Urothelium cell line (cell line): ENCODE results near the gene ASS1.
"Not testable (repeated sequence)": the region's sequence is repeated elsewhere in the genome, so short reads cannot be mapped to it uniquely, and the experiment has no call there.

ENCODE experiments used
- DNase-seq: peaks from one replicate; pipeline ENCODE4 v3.0.0; 2011; ENCODE audit warnings: low spot score, mixed read lengths
- FAIRE-seq: peaks from 2 replicates; lab custom pipeline; 2011; peaks lifted over from hg19 to GRCh38; lab: Jason Lieb, UNC

ASS1 gene

DNA sequence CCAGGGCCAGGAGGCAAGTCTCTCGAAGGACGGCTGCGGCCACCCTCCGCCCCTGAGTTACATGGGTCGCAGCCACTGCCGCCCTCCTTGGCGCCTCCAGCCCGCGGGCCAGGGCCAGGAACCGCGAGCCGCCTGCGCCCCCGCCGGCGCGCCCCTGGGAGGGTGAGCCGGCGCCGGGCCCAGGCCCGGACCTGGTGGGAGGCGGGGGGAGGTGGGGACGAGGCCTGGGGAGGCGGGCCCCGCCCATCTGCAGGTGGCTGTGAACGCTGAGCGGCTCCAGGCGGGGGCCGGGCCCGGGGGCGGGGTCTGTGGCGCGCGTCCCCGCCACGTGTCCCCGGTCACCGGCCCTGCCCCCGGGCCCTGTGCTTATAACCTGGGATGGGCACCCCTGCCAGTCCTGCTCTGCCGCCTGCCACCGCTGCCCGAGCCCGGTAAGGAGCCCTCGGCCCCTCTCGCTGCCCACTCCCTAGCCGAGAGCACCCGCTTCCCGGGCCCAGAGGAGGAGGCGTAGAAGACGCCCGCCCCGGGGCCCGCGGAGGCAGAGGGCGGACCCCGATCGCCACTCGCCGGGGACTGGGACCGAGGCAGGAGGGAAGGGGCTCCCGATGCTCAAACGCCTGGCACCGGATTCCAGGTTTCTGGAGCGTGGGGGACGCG lies at the start of gene ASS1:
TSS of gene ASS1 (plus strand) at position 397 of the 657 bp plus-strand sequence. CDS start 7,268 bp downstream, outside the sequence.
- DNase-seq (peak; percentile 92), FAIRE-seq (no peak)

DNA sequence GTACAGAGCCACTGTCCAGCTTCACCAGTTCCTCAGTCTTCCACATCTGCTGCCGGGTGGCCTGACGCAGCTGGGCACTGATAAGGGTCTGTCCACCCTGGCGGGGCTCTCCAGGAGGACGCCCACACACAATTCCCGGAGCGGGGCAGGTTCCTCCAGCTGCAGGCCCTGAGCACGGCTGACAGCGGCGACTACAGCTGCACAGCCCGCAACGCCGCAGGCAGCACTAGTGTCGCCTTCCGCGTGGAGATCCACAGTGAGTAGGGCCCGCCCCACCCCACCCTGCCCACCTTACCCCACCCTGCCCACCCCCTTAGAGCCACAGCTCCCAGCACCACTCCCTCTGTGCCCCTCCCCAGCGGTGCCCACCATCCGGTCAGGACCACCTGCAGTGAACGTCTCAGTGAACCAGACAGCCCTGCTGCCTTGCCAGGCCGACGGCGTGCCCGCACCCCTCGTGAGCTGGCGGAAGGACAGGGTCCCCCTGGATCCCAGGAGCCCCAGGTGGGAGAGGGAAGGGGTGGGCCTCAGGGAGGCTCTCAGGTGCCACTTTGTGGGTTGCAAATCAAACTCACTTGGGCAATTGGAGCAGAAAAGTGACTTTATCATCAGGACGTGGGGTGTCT lies 48.8 kb upstream of the ASS1 start:
- DNase-seq (no peak), FAIRE-seq (no peak)

GRCh38 chr9:130396581-130396980 lies 48.2 kb upstream of the ASS1 start:
- DNase-seq (no peak), FAIRE-seq (no peak)

DNA sequence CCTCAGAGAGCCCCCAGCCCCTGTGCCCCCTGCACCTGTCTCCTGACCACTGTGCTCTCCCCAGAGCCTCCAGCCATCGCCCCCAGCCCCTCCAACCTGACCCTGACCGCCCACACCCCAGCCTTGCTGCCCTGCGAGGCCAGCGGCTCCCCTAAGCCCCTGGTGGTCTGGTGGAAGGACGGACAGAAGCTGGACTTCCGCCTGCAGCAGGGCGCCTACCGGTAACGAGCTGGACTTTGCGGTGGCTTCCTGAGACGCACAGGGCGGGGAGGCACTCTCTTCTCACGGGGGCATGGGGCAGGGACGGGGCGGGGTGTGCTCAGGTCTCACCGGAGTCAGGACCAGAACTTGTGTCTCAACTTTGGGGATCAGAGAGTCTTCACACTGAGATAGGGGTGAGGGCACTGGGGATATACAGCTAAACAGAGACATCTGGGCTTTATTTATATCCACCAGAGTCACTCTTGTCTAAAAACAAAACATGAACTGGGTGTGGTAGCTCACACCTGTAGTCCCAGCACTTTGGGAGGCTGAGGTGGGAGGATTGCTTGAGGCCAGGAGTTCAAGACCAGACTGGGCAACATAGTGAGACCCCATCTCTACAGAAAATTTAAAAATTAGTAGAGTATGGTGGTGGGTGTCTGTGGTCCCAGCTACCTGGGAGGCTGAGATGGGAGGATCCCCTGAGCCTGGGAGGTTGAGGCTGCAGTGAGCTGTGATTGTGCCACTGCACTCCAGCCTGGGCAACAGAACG lies 46.1 kb upstream of the ASS1 start:
- DNase-seq (no peak), FAIRE-seq (no peak)

GRCh38 chr9:130399768-130400167 lies 45.0 kb upstream of the ASS1 start:
- DNase-seq: no peak
- no peak for FAIRE-seq

DNA sequence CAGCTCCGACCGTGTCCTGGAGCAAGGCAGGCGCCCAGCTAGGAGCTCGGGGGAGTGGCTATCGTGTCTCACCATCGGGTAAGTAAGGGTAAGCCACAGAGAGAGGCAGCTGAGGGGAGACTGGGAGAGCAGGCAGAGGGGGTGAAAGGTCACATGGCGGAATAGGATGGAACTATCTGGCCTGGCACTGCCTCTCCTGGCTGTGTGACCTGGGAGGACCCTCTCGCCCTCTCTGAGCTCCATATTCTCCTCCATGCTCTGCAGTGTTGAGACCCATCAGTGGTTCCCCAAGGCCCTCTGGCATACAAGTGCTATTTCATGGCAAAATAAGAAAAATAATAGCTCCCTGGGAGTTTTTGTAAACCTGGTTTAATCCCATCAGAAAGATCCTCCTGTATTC lies 43.9 kb upstream of the ASS1 start:
- DNase-seq (no peak), FAIRE-seq (no peak)

DNA sequence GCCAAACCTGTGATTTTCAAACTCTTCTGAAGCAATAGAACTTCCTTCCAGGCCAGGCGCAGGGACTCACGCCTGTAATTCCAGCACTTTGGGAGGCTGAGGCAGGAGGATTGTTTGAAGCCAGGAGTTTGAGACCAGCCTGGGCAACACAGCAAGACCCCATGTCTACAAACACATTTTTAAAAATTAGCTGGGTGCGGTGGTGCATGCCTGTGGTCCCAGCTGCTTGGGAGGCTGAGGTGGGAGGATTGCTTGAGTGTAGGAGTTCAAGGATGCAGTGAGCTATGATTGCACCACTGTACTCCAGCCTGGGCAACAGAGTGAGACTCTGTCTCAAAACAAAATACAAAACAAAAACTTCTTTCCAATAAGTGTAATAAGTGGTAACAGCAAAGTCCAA lies 43.0 kb upstream of the ASS1 start:
- DNase-seq, FAIRE-seq: not testable (repeated sequence)

- DNase-seq: no peak
Measured at GRCh38 chr9:130402243-130402642, 42.5 kb upstream of the ASS1 start.

GRCh38 chr9:130402645-130403440 lies 41.9 kb upstream of the ASS1 start:
- FAIRE-seq: no peak
- DNase-seq: no peak

More at GRCh38 chr9:130402243-130402642, 42.5 kb upstream of the ASS1 start:
- no peak for FAIRE-seq

DNA sequence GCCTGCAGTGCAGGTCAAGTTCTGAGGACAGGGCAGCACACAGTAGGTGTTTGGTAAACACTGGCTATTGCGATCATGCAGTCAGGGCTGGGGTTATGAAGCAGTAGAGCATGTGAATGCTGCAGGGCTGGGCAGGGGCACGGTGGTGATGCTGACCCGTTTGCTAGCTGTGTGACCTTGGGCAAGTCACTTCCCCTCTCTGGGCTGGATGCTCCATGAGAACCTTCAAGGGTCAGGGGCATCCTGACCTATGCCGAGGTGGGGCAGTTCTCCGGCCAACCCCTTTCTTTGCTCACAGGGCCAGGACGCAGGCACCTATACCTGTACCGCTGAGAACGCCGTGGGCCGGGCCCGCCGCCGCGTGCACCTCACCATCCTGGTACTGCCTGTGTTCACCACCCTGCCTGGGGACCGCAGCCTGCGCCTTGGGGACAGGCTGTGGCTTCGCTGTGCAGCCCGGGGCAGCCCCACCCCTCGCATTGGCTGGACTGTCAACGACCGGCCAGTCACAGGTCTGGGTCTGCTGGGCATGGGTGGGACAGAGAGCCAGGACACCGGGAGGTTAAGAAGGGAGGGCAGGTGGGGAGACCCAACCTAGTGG lies 39.0 kb upstream of the ASS1 start:
- no peak for FAIRE-seq

DNA sequence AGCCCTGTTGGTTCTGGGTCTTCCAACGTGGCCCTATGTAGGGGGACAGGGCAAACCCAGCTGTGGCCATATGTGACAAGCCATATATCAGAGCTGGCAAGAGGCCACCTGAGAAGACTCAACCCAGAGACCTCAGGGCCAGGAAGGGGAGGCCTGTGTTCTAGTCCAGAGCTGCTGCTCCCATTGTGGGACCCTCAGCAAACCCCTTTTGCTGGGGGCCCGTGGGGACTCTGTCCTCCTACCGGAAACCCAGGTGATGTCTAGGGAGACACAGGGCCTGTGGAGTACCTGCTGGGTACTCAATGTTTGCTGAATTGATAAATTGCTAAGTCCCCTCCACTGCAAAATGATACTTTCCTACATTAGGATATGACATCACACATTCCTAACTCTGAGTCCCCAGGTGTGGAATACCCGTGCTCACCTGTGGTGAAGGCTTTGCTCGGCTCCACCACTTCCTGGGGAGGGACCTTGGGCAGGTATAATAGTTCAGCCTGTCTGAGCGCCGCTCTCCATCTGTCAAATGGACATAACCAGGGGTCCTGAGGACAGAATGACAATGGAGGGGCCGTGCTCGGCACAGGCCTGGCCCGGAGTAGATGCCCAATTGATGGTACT lies 38.4 kb upstream of the ASS1 start:
- FAIRE-seq: no peak
- no peak for DNase-seq

More for the DNA sequence above, 39.0 kb upstream of the ASS1 start:
- no peak for DNase-seq

DNA sequence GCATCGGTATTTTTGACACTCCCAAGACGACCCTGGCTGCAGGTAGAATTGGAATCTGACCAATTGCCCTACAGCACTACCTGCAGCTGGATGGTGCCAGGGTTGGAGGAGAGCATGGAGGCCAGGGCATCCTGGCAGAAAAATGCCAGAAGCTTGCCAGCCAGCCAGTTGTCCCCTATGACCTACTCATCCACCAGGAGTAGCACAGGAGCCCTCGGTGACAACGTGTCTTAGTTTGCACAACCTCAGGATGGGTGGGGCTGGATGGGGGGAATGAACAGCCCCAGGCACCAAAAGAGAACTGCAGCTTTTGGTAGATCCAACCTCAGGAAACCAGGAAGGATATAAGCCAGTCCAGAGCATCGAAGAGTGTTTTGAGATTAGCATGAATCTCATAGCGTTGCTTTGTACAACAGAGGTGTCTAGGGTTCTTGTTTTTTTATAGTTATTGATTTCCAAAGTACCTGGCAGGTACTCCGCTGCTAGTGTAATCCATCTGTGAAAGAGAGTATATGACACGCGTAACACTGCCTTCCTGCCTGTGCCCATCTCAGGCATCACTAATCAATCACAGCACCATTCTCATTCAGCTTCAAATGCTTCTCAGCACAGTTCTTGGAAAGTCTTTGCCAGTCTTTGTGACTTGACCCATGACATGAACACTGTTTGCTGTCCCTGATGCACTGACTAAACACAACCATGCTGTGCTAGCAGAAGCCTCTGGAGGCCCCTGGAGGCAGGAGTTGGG lies 36.7 kb upstream of the ASS1 start:
- FAIRE-seq (no peak), DNase-seq (no peak)

DNA sequence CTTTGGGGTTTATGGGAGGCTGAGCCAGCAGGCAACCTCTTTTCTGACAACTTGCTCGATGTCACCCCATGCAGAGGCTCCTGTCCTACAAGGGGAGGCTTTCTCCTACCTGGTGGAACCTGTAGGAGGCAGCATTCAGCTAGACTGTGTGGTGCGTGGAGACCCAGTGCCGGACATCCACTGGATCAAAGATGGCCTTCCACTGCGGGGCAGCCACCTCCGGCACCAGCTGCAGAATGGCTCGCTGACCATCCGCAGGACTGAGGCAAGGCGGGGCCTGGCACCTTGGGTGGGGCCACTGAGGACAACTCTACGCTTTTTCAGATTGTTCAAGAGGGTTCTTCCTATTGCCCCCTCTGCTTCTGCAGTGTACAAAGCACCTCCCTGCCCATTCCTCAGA lies 36.1 kb upstream of the ASS1 start:
- DNase-seq (no peak), FAIRE-seq (no peak)

DNA sequence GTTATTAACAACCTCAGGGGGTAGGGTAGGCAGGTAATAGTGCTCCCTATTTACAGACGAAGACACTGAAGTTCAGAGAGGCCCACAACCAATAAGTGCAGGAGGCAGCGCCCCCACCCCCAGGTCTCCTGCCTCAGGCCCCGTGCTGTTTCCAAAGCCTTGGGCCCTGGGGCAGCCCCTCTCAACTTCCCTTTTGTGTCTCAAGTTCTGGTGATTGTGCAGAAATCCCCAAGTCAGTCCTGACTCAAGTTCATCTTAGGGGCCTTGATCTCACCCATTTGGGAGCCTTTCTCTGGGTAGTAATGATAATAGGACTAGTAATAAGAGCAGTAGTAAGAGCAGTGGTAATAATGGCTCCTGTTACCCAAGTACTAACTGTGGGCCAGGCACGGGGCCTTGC lies 35.5 kb upstream of the ASS1 start:
- FAIRE-seq (no peak), DNase-seq (no peak)

DNA sequence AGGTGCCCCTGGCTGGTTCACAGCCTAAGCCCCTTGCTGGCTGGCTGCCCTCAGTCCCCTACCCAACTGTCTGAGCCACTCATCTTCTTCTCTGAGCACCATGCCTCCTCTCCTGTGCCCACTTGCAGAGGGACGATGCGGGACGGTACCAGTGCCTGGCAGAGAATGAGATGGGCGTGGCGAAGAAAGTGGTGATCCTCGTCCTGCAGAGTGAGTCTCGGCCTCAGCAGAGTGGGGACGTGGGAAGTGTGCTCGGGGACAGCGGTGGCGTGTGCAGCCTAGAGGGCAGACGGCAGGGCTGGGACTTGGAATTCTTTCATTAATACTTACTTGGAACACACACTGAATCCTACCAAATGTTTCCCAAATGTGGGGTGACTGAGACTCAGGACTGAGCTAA lies 34.3 kb upstream of the ASS1 start:
- no peak for DNase-seq
- FAIRE-seq: no peak

GRCh38 chr9:130411566-130411915 lies 33.2 kb upstream of the ASS1 start:
- no peak for DNase-seq
- FAIRE-seq: no peak

GRCh38 chr9:130414081-130414731 lies 30.6 kb upstream of the ASS1 start:
- no peak for FAIRE-seq
- no peak for DNase-seq

DNA sequence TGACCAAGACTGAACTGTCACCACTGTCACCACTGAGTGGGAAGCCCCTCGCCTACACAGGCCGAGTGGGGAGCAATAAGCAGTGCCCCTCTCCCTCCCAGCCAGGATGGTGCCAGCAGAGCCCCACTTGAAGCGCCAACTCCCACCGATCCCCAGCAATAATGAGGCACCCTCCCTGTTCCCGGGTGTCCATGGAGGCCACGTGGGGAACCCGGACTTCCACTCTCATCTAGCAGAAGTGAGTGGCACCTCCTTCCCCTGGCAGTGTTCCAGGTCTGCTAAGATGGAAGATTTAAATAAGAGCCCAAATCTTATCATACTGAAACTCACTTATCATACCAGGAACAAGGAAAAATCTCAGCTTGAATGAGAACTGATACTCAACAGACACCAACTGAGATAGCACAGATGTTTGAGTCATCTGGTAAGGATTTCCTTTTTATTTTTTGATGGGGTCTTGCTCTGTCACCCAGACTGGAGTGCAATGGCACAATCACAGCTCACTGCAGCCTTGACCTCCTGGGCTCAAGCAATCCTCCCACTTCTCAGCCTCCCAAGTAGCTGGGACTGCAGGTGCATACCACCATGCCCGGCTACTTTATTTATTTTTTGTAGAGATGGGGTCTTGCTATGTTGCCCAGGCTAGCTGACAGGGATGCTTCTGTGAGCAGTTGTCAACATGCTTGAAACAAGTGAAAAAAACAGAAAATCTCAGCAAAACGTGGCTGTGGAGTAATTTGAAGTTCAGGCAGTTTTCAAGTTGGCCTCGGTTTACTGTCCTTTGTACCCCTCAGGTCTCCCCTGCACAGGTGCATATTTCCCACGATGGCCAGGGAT lies 29.6 kb upstream of the ASS1 start:
- no peak for FAIRE-seq
- no peak for DNase-seq
